H1 (cell line): Measurements from ENCODE around the gene UGT1A9. TPM values are rescaled to one million over a fixed set of nuclear protein-coding genes. Genes with fewer than 3 reads are reported as not detected.

ENCODE experiments used
- CTCF ChIA-PET: fragments of 300-600 bp; sonication (Branson Sonifier 250); formaldehyde crosslinking; loops from one replicate; lab custom pipeline; 2021; ENCODE audit not compliant: partially characterized antibody; lab: Charles Lee
- POLR2A ChIA-PET: fragments of 300-600 bp; sonication (Branson Sonifier 250); formaldehyde crosslinking; loops from one replicate; lab custom pipeline; 2021; ENCODE audit warnings: inconsistent platforms; ENCODE audit not compliant: partially characterized antibody; lab: Charles Lee
- DNase-seq, 2 experiments: peaks; one replicate each; pipeline versions ENCODE4 v3.0.0 to v3.0.0-alpha.2; 2010 to 2022; ENCODE audit warnings: low spot score in 2 of 2, low read depth in 1 of 2, mixed read lengths in 1 of 2
- FAIRE-seq: peaks from 2 replicates; lab custom pipeline; 2011; peaks lifted over from hg19 to GRCh38; lab: Jason Lieb, UNC
- H2AFZ ChIP-seq: 2 replicates; pipeline ENCODE4 v1.8.1; 2012; ENCODE audit warnings: low read length, inconsistent platforms
- H2AK5ac ChIP-seq: 2 replicates; pipeline ENCODE4 v1.6.1; 2013; ENCODE audit warnings: low read depth, low read length
- H2BK120ac ChIP-seq: replicated peaks from 2 replicates; pipeline ENCODE3; 2013; ENCODE audit warnings: low read depth, low read length, inconsistent platforms
- H2BK12ac ChIP-seq: 2 replicates; pipeline ENCODE4 v1.6.1; 2013; ENCODE audit warnings: low read depth, low read length
- H2BK15ac ChIP-seq: 2 replicates; pipeline ENCODE4 v1.6.1; 2013; ENCODE audit warnings: low read length
- H2BK20ac ChIP-seq: 2 replicates; pipeline ENCODE4 v1.6.1; 2013; ENCODE audit warnings: low read length
- H2BK5ac ChIP-seq: 2 replicates; pipeline ENCODE4 v1.6.1; 2013; ENCODE audit warnings: low read depth, low read length
- H3K14ac ChIP-seq: 2 replicates; pipeline ENCODE4 v1.6.1; 2013; ENCODE audit warnings: inconsistent platforms; ENCODE audit not compliant: insufficient read length
- H3K18ac ChIP-seq: 2 replicates; pipeline ENCODE4 v1.6.1; 2013; ENCODE audit warnings: low read length; ENCODE audit errors: extremely low read depth
- H3K23ac ChIP-seq: 2 replicates; pipeline ENCODE4 v1.6.1; 2013; ENCODE audit warnings: inconsistent platforms; ENCODE audit not compliant: insufficient read length
- H3K23me2 ChIP-seq: 2 replicates; pipeline ENCODE4 v1.6.1; 2013; ENCODE audit warnings: low read depth, low read length
- H3K27ac ChIP-seq: 2 replicates; pipeline ENCODE4 v1.6.1; 2011; ENCODE audit warnings: low read depth, low read length, inconsistent platforms
- H3K27me3 ChIP-seq, 4 experiments: replicated peaks in 1 of 4; 1 replicate in 1 of 4; 2 replicates in 3 of 4; pipeline versions ENCODE4 v1.6.1 to v1.8.1; 2011 to 2013; ENCODE audit warnings: low read length in 3 of 4, mild to moderate bottlenecking in 3 of 4, inconsistent platforms in 2 of 4, mixed read lengths in 2 of 4, moderate library complexity in 1 of 4; ENCODE audit not compliant: control insufficient read depth in 3 of 4, insufficient read depth in 3 of 4; ENCODE audit errors: extremely low read depth in 1 of 4
- H3K36me3 ChIP-seq, 4 experiments: 2 replicates each; pipeline versions ENCODE4 v1.6.1 to v1.8.1; 2011 to 2013; ENCODE audit warnings: mild to moderate bottlenecking in 4 of 4, low read length in 3 of 4, moderate library complexity in 2 of 4, control low read depth in 1 of 4, inconsistent platforms in 1 of 4; ENCODE audit not compliant: insufficient read depth in 4 of 4, control insufficient read depth in 2 of 4
- H3K4ac ChIP-seq: replicated peaks from 2 replicates; pipeline ENCODE3; 2013; ENCODE audit warnings: low read length, low read depth, mixed read lengths, inconsistent platforms; ENCODE audit not compliant: insufficient read length
- H3K4me1 ChIP-seq, 4 experiments: replicated peaks in 1 of 4; 1 replicate in 1 of 4; 2 replicates in 3 of 4; pipeline versions ENCODE4 v1.6.1 to v1.8.1; 2011 to 2013; ENCODE audit warnings: low read length in 3 of 4, inconsistent platforms in 2 of 4, mixed read lengths in 1 of 4; ENCODE audit not compliant: insufficient read depth in 4 of 4, control insufficient read depth in 3 of 4
- H3K4me2 ChIP-seq, 2 experiments: 2 replicates each; pipeline versions ENCODE4 v1.6.1 to v1.8.1; 2011 to 2013; ENCODE audit warnings: low read depth in 2 of 2, low read length in 2 of 2, control low read depth in 1 of 2, inconsistent platforms in 1 of 2, mild to moderate bottlenecking in 1 of 2; ENCODE audit not compliant: insufficient read depth in 1 of 2
- H3K4me3 ChIP-seq, 4 experiments: fragments of 200-600, 300-600 bp in 1 of 4; sonication (generic), shearing (Covaris generic), sonication (Bioruptor Twin) in 1 of 4; 2 replicates each; pipeline versions ENCODE4 v1.5.1 to v1.8.1; 2011 to 2016; ENCODE audit warnings: low read length in 4 of 4, low read depth in 3 of 4, control low read depth in 2 of 4, inconsistent platforms in 2 of 4, mild to moderate bottlenecking in 2 of 4, mixed read lengths in 1 of 4, moderate library complexity in 1 of 4; ENCODE audit not compliant: insufficient read depth in 2 of 4; ENCODE audit errors: extremely low read depth in 1 of 4
- H3K56ac ChIP-seq: replicated peaks from 2 replicates; pipeline ENCODE3; 2013; ENCODE audit warnings: low read depth, mild to moderate bottlenecking, mixed read lengths, low read length, inconsistent platforms; ENCODE audit not compliant: insufficient read length
- H3K79me1 ChIP-seq: 2 replicates; pipeline ENCODE4 v1.6.1; 2013; ENCODE audit warnings: low read depth, low read length, control low read depth
- H3K79me2 ChIP-seq, 2 experiments: 2 replicates each; pipeline versions ENCODE4 v1.6.1 to v1.8.1; 2012 to 2013; ENCODE audit warnings: low read length in 2 of 2, mild to moderate bottlenecking in 2 of 2, inconsistent platforms in 1 of 2; ENCODE audit not compliant: insufficient read depth in 2 of 2, control insufficient read depth in 1 of 2
- H3K9ac ChIP-seq, 4 experiments: replicated peaks in 1 of 4; 1 replicate in 1 of 4; 2 replicates in 3 of 4; pipeline versions ENCODE4 v1.6.1 to v1.8.1; 2011 to 2013; ENCODE audit warnings: low read depth in 3 of 4, low read length in 3 of 4, control low read depth in 2 of 4, mild to moderate bottlenecking in 2 of 4, moderate library complexity in 2 of 4, inconsistent platforms in 1 of 4; ENCODE audit errors: extremely low read depth in 1 of 4
- H3K9me3 ChIP-seq, 2 experiments: 2 replicates each; pipeline versions ENCODE4 v1.6.1 to v1.8.1; 2012 to 2013; ENCODE audit warnings: mild to moderate bottlenecking in 2 of 2, moderate library complexity in 2 of 2, control low read depth in 1 of 2, inconsistent platforms in 1 of 2, low read depth in 1 of 2, low read length in 1 of 2, mixed read lengths in 1 of 2; ENCODE audit not compliant: insufficient read depth in 2 of 2
- H4K20me1 ChIP-seq, 2 experiments: replicated peaks in 1 of 2; 2 replicates each; pipeline versions ENCODE3 to v1.8.1; 2011 to 2013; ENCODE audit warnings: inconsistent platforms in 2 of 2, low read length in 2 of 2, mild to moderate bottlenecking in 1 of 2; ENCODE audit not compliant: insufficient read depth in 2 of 2, control insufficient read depth in 1 of 2
- H4K5ac ChIP-seq: 2 replicates; pipeline ENCODE4 v1.6.1; 2013; ENCODE audit warnings: low read length, low read depth, mixed read lengths, inconsistent platforms; ENCODE audit not compliant: insufficient read length
- H4K8ac ChIP-seq: 2 replicates; pipeline ENCODE4 v1.8.0; 2013; ENCODE audit warnings: mild to moderate bottlenecking, moderate library complexity, low read length, inconsistent platforms; ENCODE audit not compliant: insufficient read depth; ENCODE audit errors: extremely low read depth
- H4K91ac ChIP-seq: replicated peaks from 2 replicates; pipeline ENCODE3; 2013; ENCODE audit warnings: low read length, mixed read lengths, inconsistent platforms; ENCODE audit not compliant: insufficient read length
- CTBP2 ChIP-seq: IDR thresholded peaks from 2 replicates; pipeline ENCODE4 v1.7.0; 2011; ENCODE audit warnings: borderline replicate concordance, mild to moderate bottlenecking, moderate library complexity, mixed read lengths, low read length; ENCODE audit not compliant: insufficient read depth, insufficient read length
- GABPA ChIP-seq: IDR thresholded peaks from 2 replicates; pipeline ENCODE4 v1.6.1; 2011; ENCODE audit warnings: mild to moderate bottlenecking, low read length, moderate library complexity, borderline replicate concordance; ENCODE audit not compliant: insufficient read depth
- JUN ChIP-seq: IDR thresholded peaks from 2 replicates; pipeline ENCODE4 v1.6.1; 2011; ENCODE audit warnings: low read depth, mild to moderate bottlenecking, improper control_type of control experiment, low read length
- KDM1A ChIP-seq: fragments of 200-600, 300-600 bp; sonication (generic); IDR thresholded peaks from 2 replicates; pipeline ENCODE4 v1.7.1; 2016; ENCODE audit warnings: mild to moderate bottlenecking, low read length, borderline replicate concordance
- NRF1 ChIP-seq: IDR thresholded peaks from 2 replicates; pipeline ENCODE4 v1.6.1; 2011; ENCODE audit warnings: mild to moderate bottlenecking, low read depth, low read length, improper control_type of control experiment
- PHF8 ChIP-seq: fragments of 200-600 bp; sonication (generic); conservative IDR thresholded peaks from 2 replicates; pipeline ENCODE4 v1.7.1; 2012; ENCODE audit warnings: low read depth, mild to moderate bottlenecking, inconsistent platforms, low read length, moderate library complexity
- SAP30 ChIP-seq: fragments of 300-600 bp; sonication (generic); IDR thresholded peaks from 2 replicates; pipeline ENCODE4 v1.7.1; 2012; ENCODE audit warnings: low read length, moderate library complexity, mild to moderate bottlenecking, inconsistent platforms; ENCODE audit not compliant: insufficient read depth, insufficient replicate concordance
- SIN3A ChIP-seq, 2 experiments: IDR thresholded peaks in 1 of 2; conservative IDR thresholded peaks in 1 of 2; 2 replicates each; pipeline ENCODE4 v1.6.1; 2011 to 2012; ENCODE audit warnings: low read length in 2 of 2, improper control_type of control experiment in 1 of 2, low read depth in 1 of 2, mild to moderate bottlenecking in 1 of 2
- SP1 ChIP-seq: IDR thresholded peaks from 2 replicates; pipeline ENCODE4 v1.6.1; 2011; ENCODE audit warnings: low read depth, low read length
- SP2 ChIP-seq: IDR thresholded peaks from 2 replicates; pipeline ENCODE4 v1.6.1; 2012; ENCODE audit warnings: mild to moderate bottlenecking, low read length, inconsistent platforms
- SRF ChIP-seq: IDR thresholded peaks from 2 replicates; pipeline ENCODE4 v1.6.1; 2011; ENCODE audit warnings: mild to moderate bottlenecking, low read depth, low read length, moderate library complexity
- TAF1 ChIP-seq: IDR thresholded peaks from 2 replicates; pipeline ENCODE4 v1.6.1; 2011; ENCODE audit warnings: mild to moderate bottlenecking, low read depth, low read length
- WGBS, 2 experiments: shearing (Covaris generic) in 1 of 2; methylation state at CpG; one replicate each; pipeline versions ENCODE4 v1.1.6 to v1.1.7; 2013 to 2015; ENCODE audit warnings: low lambda C conversion rate in 2 of 2, mixed read lengths in 2 of 2, inconsistent platforms in 1 of 2, low coverage in 1 of 2, missing lambda C conversion rate in 1 of 2; ENCODE audit not compliant: insufficient replicate concordance in 2 of 2, insufficient coverage in 1 of 2, insufficient read length in 1 of 2; ENCODE audit errors: extremely low coverage in 1 of 2, missing lambda C conversion rate in 1 of 2; 5-methylcytosine and 5-hydroxymethylcytosine counted together
- polyA plus RNA-seq, 7 experiments: library from polyadenylated mRNA; depleted of rRNA in 3 of 7; stranded (reverse) in 5 of 7; unstranded in 2 of 7; fragments of >200 nt in 5 of 7; fragments of 200-250 nt in 2 of 7; gene quantifications; 1 replicate in 5 of 7; 2 replicates in 1 of 7; 4 replicates in 1 of 7; pipeline versions ENCODE4 v1.2.1 to v1.2.3, GENCODE V29; 2011 to 2013; ENCODE audit warnings: missing spikeins in 2 of 7, mixed read lengths in 2 of 7
- total RNA-seq: library from RNA; stranded (reverse); fragmentation: NEBNext Ultra II Directional; extraction: Animal tissue kit (Norgen Biotek cat#: 25700); gene quantifications from 2 replicates; pipeline ENCODE4 v1.2.1, GENCODE V29; 2021

Gene UGT1A9
- total and polyA plus RNA-seq, 2 of the 8 experiments (the other 6 are each of a cell fraction or from before 2014, with no cell fraction given), result not detected

- no peak for DNase-seq
- no peaks in the 10 kb centered on the region for H3K36me3 ChIP-seq
- ChIA-PET CTCF (no interaction called here), POLR2A (no interaction called here)
- no peak overlapping the region for H4K8ac ChIP-seq
- H3K79me2 ChIP-seq, result no peaks in the 10 kb centered on the region
- no peak overlapping the region for H2BK15ac ChIP-seq
- peaks cover 2% of the 10 kb centered on the region; the same call in 1 of the 2 replicates for H3K23me2 ChIP-seq
- no peak overlapping the region for H4K91ac ChIP-seq
- WGBS, 2 experiments, result 93% methylated on average over 6 of the region's 6 CpGs; no CpG with 5 or more reads in 1 of the 2 experiments
- H3K4me1 ChIP-seq, result peaks cover 0 to 5% (median 4%) of the 10 kb centered on the region in 4 experiments; a peak in 2 of 7 replicates
- no peak overlapping the region for H3K4me2 ChIP-seq
- no peak overlapping the region for H2BK12ac ChIP-seq
- no peak overlapping the region for H3K56ac ChIP-seq
- H4K5ac ChIP-seq, result no peak overlapping the region
- H2AK5ac ChIP-seq, result no peak overlapping the region
- H2BK120ac ChIP-seq, result no peak overlapping the region
- H3K18ac ChIP-seq, result no peak overlapping the region
- no peak overlapping the region for H2BK20ac ChIP-seq
- no peaks in the 10 kb centered on the region for H3K79me1 ChIP-seq
- H3K9ac ChIP-seq, result no peak overlapping the region
- no peak overlapping the region for H3K27ac ChIP-seq
- H3K9me3 ChIP-seq, result peaks cover 0 to 2% of the 10 kb centered on the region in 2 experiments; a peak in 1 of 4 replicates
- no peak overlapping the region for H3K4me3 ChIP-seq
- H3K14ac ChIP-seq, result no peak overlapping the region
- no peak for FAIRE-seq
- no peak overlapping the region for H3K23ac ChIP-seq
- no peaks in the 10 kb centered on the region for H3K27me3 ChIP-seq
- TF ChIP-seq KDM1A, result no peak
- no peak for TF ChIP-seq PHF8
- TF ChIP-seq SAP30, result no peak
- no peak for TF ChIP-seq JUN
- no peak for TF ChIP-seq SRF
- TF ChIP-seq SP1, result no peak
- TF ChIP-seq CTBP2, result no peak
- no peak for TF ChIP-seq SIN3A (conservative IDR thresholded peaks at IDR 0.05 in 1 of 2, IDR thresholded peaks at IDR 0.05 in 1 of 2; ENCODE audit: low read depth in 1 of 2, low read length in 2 of 2)
- TF ChIP-seq TAF1, result no peak
- no peak for TF ChIP-seq SP2
- no peak for TF ChIP-seq NRF1
- TF ChIP-seq GABPA, result no peak
- H2BK5ac ChIP-seq, result no peak overlapping the region
- H2AFZ ChIP-seq, result 0 out of 2 replicates have a peak overlapping the region, but pooled peaks have one; percentile 16
- no peaks in the 10 kb centered on the region for H4K20me1 ChIP-seq
- no peak overlapping the region for H3K4ac ChIP-seq
These were observed 22.3 kb downstream of the UGT1A9 start for GRCh38 chr2:233693963-233694362.
